Esophagus muscularis mucosa (tissue), 4 donors: Measurements from ENCODE around the gene SPARC. TPM values are rescaled to one million over a fixed set of nuclear protein-coding genes. Genes with fewer than 3 reads are reported as not detected.

Experiments used
- DNase-seq: peaks from one replicate; pipeline ENCODE4 v3.0.0-alpha.2; 2017; ENCODE audit errors: extremely low spot score
- H3K27ac ChIP-seq, 4 donors: fragments of 200-600 bp; sonication (generic); replicated peaks in 1 of 4; 1 replicate in 3 of 4; 2 replicates in 1 of 4; pipeline ENCODE4 v1.5.1; 2016 to 2019; ENCODE audit warnings: mild to moderate bottlenecking in 1 of 4
- H3K27me3 ChIP-seq, 4 donors: fragments of 200-600 bp; sonication (generic); one replicate each; pipeline versions ENCODE4 v1.5.1 to v1.6.0; 2016 to 2019
- H3K36me3 ChIP-seq, 4 donors: fragments of 200-600 bp; sonication (generic); one replicate each; pipeline ENCODE4 v1.5.1; 2016 to 2019
- H3K4me1 ChIP-seq, 4 donors: fragments of 200-600 bp; sonication (generic); one replicate each; pipeline ENCODE4 v1.5.1; 2016 to 2019
- H3K4me3 ChIP-seq, 4 donors: fragments of 200-600 bp; sonication (generic); 1 replicate in 2 of 4; 2 replicates in 2 of 4; pipeline ENCODE4 v1.5.1; 2016 to 2019; ENCODE audit warnings: mild to moderate bottlenecking in 4 of 4, moderate library complexity in 1 of 4
- H3K9me3 ChIP-seq, 4 donors: fragments of 200-600 bp; sonication (generic); 1 replicate in 3 of 4; 2 replicates in 1 of 4; pipeline ENCODE4 v1.5.1; 2016 to 2019
- EP300 ChIP-seq: sonication (generic); formaldehyde crosslinking; IDR thresholded peaks from one replicate; pipeline ENCODE4 v1.6.1; 2017; ENCODE audit warnings: antibody characterized with exemption
- POLR2A ChIP-seq: fragments of 450-650 bp; IDR thresholded peaks from one replicate; pipeline ENCODE4 v1.6.1; 2017; ENCODE audit warnings: antibody characterized with exemption, moderate library complexity, mild to moderate bottlenecking, low read depth
- POLR2AphosphoS5 ChIP-seq, 2 donors: sonication (generic); formaldehyde crosslinking; IDR thresholded peaks; one replicate each; pipeline ENCODE4 v1.6.1; 2017; ENCODE audit warnings: antibody characterized with exemption in 2 of 2
- WGBS: methylation state at CpG from one replicate; pipeline ENCODE4 v1.1.5; 2018; 5-methylcytosine and 5-hydroxymethylcytosine counted together
- intact Hi-C: fragments of 100-400 bp; cut with DNase I; formaldehyde crosslinking; loops from one replicate; pipeline ENCODE4 v1.15.1; 2023
- total RNA-seq, 4 donors: library from RNA; depleted of rRNA; stranded (reverse); fragments of >200 nt; gene quantifications; one replicate each; pipeline versions ENCODE4 v1.1.0 to v1.2.1, GENCODE V29; 2016
- TF ChIP-seq, protein P1 (sequence below), 3 experiments: fragments of 200-600 bp in 2 of 3; fragments of 450-650 bp in 1 of 3; sonication (generic) in 2 of 3; IDR thresholded peaks; one replicate each; pipeline ENCODE4 v1.5.1; 2017 to 2019; ENCODE audit warnings: antibody characterized with exemption in 3 of 3, mild to moderate bottlenecking in 2 of 3, moderate library complexity in 1 of 3

The SPARC gene
- total RNA-seq, 4 donors from 2014 or later, result 269 to 875 (median 432) TPM

- Histone ChIP-seq H3K4me3 (no peak overlapping the region), H3K27me3 (no peaks in the 10 kb centered on the region), H3K36me3 (peaks cover 5 to 43% (median 30%) of the 10 kb centered on the region in 4 donors), H3K4me1 (peaks cover 37 to 53% (median 49%) of the 10 kb centered on the region in 4 donors), H3K27ac (peak overlapping the region in 3 of 4 donors; percentile 2 to 38 (median 14)), H3K9me3 (no peaks in the 10 kb centered on the region)
- TF ChIP-seq, protein P1, sequence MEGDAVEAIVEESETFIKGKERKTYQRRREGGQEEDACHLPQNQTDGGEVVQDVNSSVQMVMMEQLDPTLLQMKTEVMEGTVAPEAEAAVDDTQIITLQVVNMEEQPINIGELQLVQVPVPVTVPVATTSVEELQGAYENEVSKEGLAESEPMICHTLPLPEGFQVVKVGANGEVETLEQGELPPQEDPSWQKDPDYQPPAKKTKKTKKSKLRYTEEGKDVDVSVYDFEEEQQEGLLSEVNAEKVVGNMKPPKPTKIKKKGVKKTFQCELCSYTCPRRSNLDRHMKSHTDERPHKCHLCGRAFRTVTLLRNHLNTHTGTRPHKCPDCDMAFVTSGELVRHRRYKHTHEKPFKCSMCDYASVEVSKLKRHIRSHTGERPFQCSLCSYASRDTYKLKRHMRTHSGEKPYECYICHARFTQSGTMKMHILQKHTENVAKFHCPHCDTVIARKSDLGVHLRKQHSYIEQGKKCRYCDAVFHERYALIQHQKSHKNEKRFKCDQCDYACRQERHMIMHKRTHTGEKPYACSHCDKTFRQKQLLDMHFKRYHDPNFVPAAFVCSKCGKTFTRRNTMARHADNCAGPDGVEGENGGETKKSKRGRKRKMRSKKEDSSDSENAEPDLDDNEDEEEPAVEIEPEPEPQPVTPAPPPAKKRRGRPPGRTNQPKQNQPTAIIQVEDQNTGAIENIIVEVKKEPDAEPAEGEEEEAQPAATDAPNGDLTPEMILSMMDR (IDR thresholded peaks at IDR 0.05), result no peak
- TF ChIP-seq POLR2AphosphoS5 (IDR thresholded peaks at IDR 0.05), result no peak
- TF ChIP-seq EP300, result no peak
- TF ChIP-seq POLR2A, result no peak
- WGBS, result 46% methylated on average over 12 of the region's 12 CpGs
- intact Hi-C loops, result no loop called here
- no peak for DNase-seq
These were observed 25.9 kb downstream of the SPARC start for GRCh38 chr5:151660616-151661495.

- Histone ChIP-seq H3K4me1 (peaks cover 20 to 36% (median 32%) of the 10 kb centered on the region in 4 donors), H3K36me3 (peaks cover 5 to 26% (median 19%) of the 10 kb centered on the region in 4 donors), H3K27ac (peak overlapping the region in 2 of 4 donors; percentile 1 to 9), H3K27me3 (no peaks in the 10 kb centered on the region), H3K4me3 (no peak overlapping the region), H3K9me3 (no peaks in the 10 kb centered on the region)
- peak; percentile 94 for DNase-seq
- TF ChIP-seq, protein P1 (IDR thresholded peaks at IDR 0.05), result peak; percentile 87 to 92 (median 90)
- no peak for TF ChIP-seq EP300
- peak in 1 of 2 donors; percentile 73 for TF ChIP-seq POLR2AphosphoS5 (IDR thresholded peaks at IDR 0.05)
- intact Hi-C loops, result loop anchor here (1.0 to 5.0 kb wide), 3 partner anchors 22 to 81 kb away; no protein-coding TSS in a partner anchor
- 26% methylated on average over 10 of the region's 10 CpGs for WGBS
These were observed 27.5 kb downstream of the SPARC start for GRCh38 chr5:151659001-151659754.

DNA sequence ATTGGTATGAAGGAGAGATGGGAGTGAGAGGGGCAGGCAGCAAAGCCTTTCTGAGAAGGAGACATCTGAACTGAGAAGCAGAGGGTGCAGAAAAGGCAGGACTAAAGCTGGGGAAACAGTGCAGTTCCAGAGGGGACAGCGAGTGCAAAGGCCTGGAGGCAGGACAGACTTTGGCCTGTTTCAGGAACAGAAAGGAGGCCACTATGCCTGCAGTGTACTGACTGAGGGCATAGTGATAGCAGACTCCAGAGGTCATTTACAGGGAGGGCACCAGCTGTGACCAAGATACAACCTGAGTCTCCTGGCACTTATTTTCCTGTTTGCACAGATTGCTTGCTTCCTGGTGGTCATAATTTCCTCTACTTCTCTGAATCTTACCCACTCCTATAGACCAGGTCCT lies 29.6 kb downstream of the SPARC start:
- H3K9me3 ChIP-seq, result no peaks in the 10 kb centered on the region
- H3K4me1 ChIP-seq, result peaks cover 8 to 20% (median 19%) of the 10 kb centered on the region in 4 donors
- no peak for DNase-seq
- no peaks in the 10 kb centered on the region for H3K27me3 ChIP-seq
- no peak overlapping the region for H3K27ac ChIP-seq
- intact Hi-C loops, result loop anchor here (5.0 kb wide), 1 partner anchor 65 kb away; no protein-coding TSS in a partner anchor
- peaks cover 0 to 7% (median 3%) of the 10 kb centered on the region in 4 donors for H3K36me3 ChIP-seq
- no peak overlapping the region for H3K4me3 ChIP-seq
- no peak for TF ChIP-seq POLR2A
- 76% methylated on average over 1 of the region's 1 CpG for WGBS

DNA sequence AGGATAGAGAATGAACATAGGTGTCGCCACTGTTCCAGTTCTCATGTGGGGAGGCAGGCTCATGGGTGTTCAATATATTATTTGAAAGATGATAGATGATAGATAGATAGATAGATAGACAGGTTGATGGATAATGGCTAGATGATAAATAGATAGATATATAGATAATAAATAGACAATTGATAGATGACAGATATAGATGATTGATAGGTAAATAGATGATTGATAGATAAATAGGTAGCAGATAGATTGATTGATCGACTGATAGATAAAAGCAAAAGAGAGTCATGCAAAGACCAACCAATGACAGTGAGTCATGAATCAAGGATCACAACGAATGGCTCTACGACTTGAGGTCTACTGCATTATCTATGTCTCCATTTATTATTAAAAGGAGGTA lies 30.4 kb downstream of the SPARC start:
- TF ChIP-seq, protein P1 (IDR thresholded peaks at IDR 0.05), result no peak
- TF ChIP-seq POLR2A (no peak), POLR2AphosphoS5 (IDR thresholded peaks at IDR 0.05) (no peak), EP300 (no peak)
- WGBS, result 94% methylated on average over 4 of the region's 4 CpGs
- DNase-seq, result no peak
- intact Hi-C loops, result loop anchor here (5.0 kb wide), 1 partner anchor 66 kb away; no protein-coding TSS in a partner anchor
- H3K27ac ChIP-seq, result no peak overlapping the region
- no peak overlapping the region for H3K4me3 ChIP-seq
- H3K4me1 ChIP-seq, result peaks cover 8 to 20% (median 18%) of the 10 kb centered on the region in 4 donors
- H3K27me3 ChIP-seq, result no peaks in the 10 kb centered on the region
- no peaks in the 10 kb centered on the region for H3K9me3 ChIP-seq
- H3K36me3 ChIP-seq, result no peaks in the 10 kb centered on the region
